ENCODE data around the gene GPR65.

- TF ChIP-seq CTCF (IDR thresholded peaks at IDR 0.05), result no peak
- no peak for TF ChIP-seq POLR2A (IDR thresholded peaks at IDR 0.05)
Observed at GRCh38 chr14:87961246-87961645, 43.7 kb upstream of the GPR65 start.
